GM19395 (cell line): ENCODE measurements around the gene GTF2H3.

Experiments
- ATAC-seq: cut with Tn5 transposase; IDR thresholded peaks from one replicate; pipeline ENCODE4 v1.9.1; 2021; ENCODE audit warnings: mild to moderate bottlenecking, moderate library complexity; ENCODE audit not compliant: unreplicated experiment

GTF2H3 gene

GRCh38 chr12:123696646-123697045 is 63.0 kb downstream of the GTF2H3 start:
- no peak for ATAC-seq

GRCh38 chr12:123705935-123706334 is 72.3 kb downstream of the GTF2H3 start:
- no peak for ATAC-seq

- no peak for ATAC-seq
Observed at GRCh38 chr12:123707466-123707865, 73.8 kb downstream of the GTF2H3 start.
